Measurements from ENCODE around the gene MED22.
"Not testable (repeated sequence)": the region's sequence is repeated elsewhere in the genome, so short reads cannot be mapped to it uniquely, and the experiment has no call there.

Gene MED22

GRCh38 chr9:133303266-133304157 lies 44.4 kb downstream of the MED22 start:
- in situ Hi-C loops (cut with HindIII; ENCODE audit: low sequenced_read_pairs): no loop called here

GRCh38 chr9:133301253-133302230 lies 46.4 kb downstream of the MED22 start:
- TF ChIP-seq CTCF (IDR thresholded peaks at IDR 0.05; ENCODE audit: low read depth, low read length): no peak
- DNase-seq (ENCODE audit: low read depth, low spot score): no peak
- no peak overlapping the region for H3K4me3 ChIP-seq (ENCODE audit: low read depth, low read length)
- in situ Hi-C loops (cut with HindIII; ENCODE audit: low sequenced_read_pairs): no loop called here

More at GRCh38 chr9:133303266-133304157, 44.4 kb downstream of the MED22 start:
- no peak for TF ChIP-seq CTCF (IDR thresholded peaks at IDR 0.05; ENCODE audit: low read depth, low read length)
- no peak for DNase-seq (ENCODE audit: low read depth, low spot score)
- H3K4me3 ChIP-seq (ENCODE audit: low read depth, low read length): no peak overlapping the region

GRCh38 chr9:133299996-133300395 lies 47.9 kb downstream of the MED22 start:
- in situ Hi-C loops (cut with HindIII; ENCODE audit: low sequenced_read_pairs); DNase-seq (ENCODE audit: low read depth, low spot score); H3K4me3 ChIP-seq (ENCODE audit: low read depth, low read length): not testable (repeated sequence)

GRCh38 chr9:133294257-133294656 lies 53.7 kb downstream of the MED22 start:
- H3K4me3 ChIP-seq (ENCODE audit: low read depth, low read length): no peak overlapping the region
- no peak for TF ChIP-seq CTCF (IDR thresholded peaks at IDR 0.05; ENCODE audit: low read depth, low read length)
- in situ Hi-C loops (cut with HindIII; ENCODE audit: low sequenced_read_pairs): no loop called here
- no peak for DNase-seq (ENCODE audit: low read depth, low spot score)

- no peak for DNase-seq (ENCODE audit: low read depth, low spot score)
- in situ Hi-C loops (cut with HindIII; ENCODE audit: low sequenced_read_pairs): no loop called here
- H3K4me3 ChIP-seq (ENCODE audit: low read depth, low read length): no peak overlapping the region
- no peak for TF ChIP-seq CTCF (IDR thresholded peaks at IDR 0.05; ENCODE audit: low read depth, low read length)
Measured at GRCh38 chr9:133290751-133291302, 57.1 kb downstream of the MED22 start.
